ENCODE results near the gene NUP43. TPM values are rescaled to one million over a fixed set of nuclear protein-coding genes. Genes with fewer than 3 reads are reported as not detected.

Gene NUP43
- total RNA-seq, 1 donor from 2014 or later = 39.7 TPM

DNA sequence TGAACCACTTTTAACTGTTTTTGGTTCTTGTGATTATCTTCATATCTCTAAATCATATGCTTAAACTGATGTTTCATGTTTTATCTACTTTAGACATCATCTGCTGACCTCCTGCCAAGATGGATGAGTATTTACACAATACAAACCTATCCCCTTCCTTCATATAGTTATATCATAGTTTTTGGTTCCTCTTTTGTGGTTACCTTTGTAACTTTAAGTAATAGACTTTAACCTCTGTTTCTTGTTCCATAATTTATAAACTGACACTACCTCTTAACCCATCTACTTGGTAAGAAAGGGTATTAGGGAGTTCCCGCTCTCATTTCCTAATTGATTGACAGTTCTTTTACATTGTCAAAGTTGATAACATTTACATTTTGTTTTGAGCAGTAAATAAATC lies 15.1 kb upstream of the NUP43 start:
- H3K27me3 ChIP-seq (ENCODE audit: insufficient read depth, low read length) = no peaks in the 10 kb centered on the region
- H3K79me2 ChIP-seq (ENCODE audit: insufficient read depth, low read length) = peaks cover 83% of the 10 kb centered on the region
- DNase-seq (ENCODE audit: low read depth) (no peak), FAIRE-seq (no peak)
- TF ChIP-seq, protein P1, sequence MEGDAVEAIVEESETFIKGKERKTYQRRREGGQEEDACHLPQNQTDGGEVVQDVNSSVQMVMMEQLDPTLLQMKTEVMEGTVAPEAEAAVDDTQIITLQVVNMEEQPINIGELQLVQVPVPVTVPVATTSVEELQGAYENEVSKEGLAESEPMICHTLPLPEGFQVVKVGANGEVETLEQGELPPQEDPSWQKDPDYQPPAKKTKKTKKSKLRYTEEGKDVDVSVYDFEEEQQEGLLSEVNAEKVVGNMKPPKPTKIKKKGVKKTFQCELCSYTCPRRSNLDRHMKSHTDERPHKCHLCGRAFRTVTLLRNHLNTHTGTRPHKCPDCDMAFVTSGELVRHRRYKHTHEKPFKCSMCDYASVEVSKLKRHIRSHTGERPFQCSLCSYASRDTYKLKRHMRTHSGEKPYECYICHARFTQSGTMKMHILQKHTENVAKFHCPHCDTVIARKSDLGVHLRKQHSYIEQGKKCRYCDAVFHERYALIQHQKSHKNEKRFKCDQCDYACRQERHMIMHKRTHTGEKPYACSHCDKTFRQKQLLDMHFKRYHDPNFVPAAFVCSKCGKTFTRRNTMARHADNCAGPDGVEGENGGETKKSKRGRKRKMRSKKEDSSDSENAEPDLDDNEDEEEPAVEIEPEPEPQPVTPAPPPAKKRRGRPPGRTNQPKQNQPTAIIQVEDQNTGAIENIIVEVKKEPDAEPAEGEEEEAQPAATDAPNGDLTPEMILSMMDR (IDR thresholded peaks at IDR 0.05; ENCODE audit: insufficient read depth, low read depth, low read length) = no peak
- no peak for TF ChIP-seq EZH2 (IDR thresholded peaks at IDR 0.05; ENCODE audit: insufficient read depth, low read length)
- no peak overlapping the region for H2AFZ ChIP-seq (ENCODE audit: low read depth, low read length)
- H3K36me3 Mint-ChIP-seq (ENCODE audit: low read depth, unreplicated experiment) = peaks cover 9% of the 10 kb centered on the region
- no peak overlapping the region for H3K4me3 Mint-ChIP-seq (ENCODE audit: unreplicated experiment)
- no peak overlapping the region for H3K4me2 ChIP-seq (ENCODE audit: low read length)
- H3K4me3 ChIP-seq (ENCODE audit: insufficient read depth, low read depth, low read length) = no peak overlapping the region
- H3K4me1 Mint-ChIP-seq (ENCODE audit: low read depth, unreplicated experiment) = peaks cover 3% of the 10 kb centered on the region
- H4K20me1 ChIP-seq (ENCODE audit: insufficient read depth, low read length) = peaks cover 41% of the 10 kb centered on the region
- H3K27ac Mint-ChIP-seq (ENCODE audit: unreplicated experiment) = no peak overlapping the region
- peaks cover 2% of the 10 kb centered on the region for H3K36me3 ChIP-seq (ENCODE audit: insufficient read depth, low read length)
- H3K27ac ChIP-seq (ENCODE audit: low read depth, low read length) = no peak overlapping the region
- H3K4me1 ChIP-seq (ENCODE audit: insufficient read depth, low read length) = no peaks in the 10 kb centered on the region
- H3K9me3 ChIP-seq (ENCODE audit: insufficient read depth, low read depth, low read length) = peaks cover 3% of the 10 kb centered on the region
- H3K27me3 Mint-ChIP-seq (ENCODE audit: low read depth, unreplicated experiment) = no peaks in the 10 kb centered on the region
- H3K9me3 Mint-ChIP-seq (ENCODE audit: unreplicated experiment) = no peaks in the 10 kb centered on the region
- H3K9ac ChIP-seq (ENCODE audit: low read length) = no peak overlapping the region

GRCh38 chr6:149756261-149756636 lies 9.9 kb upstream of the NUP43 start:
- Histone ChIP-seq H3K4me1 (ENCODE audit: insufficient read depth, low read length) (no peaks in the 10 kb centered on the region), H3K27me3 (ENCODE audit: insufficient read depth, low read length) (no peaks in the 10 kb centered on the region), H3K9me3 (ENCODE audit: insufficient read depth, low read depth, low read length) (no peaks in the 10 kb centered on the region), H3K4me3 (ENCODE audit: insufficient read depth, low read depth, low read length) (no peak overlapping the region), H2AFZ (ENCODE audit: low read depth, low read length) (no peak overlapping the region), H3K79me2 (ENCODE audit: insufficient read depth, low read length) (peaks cover 96% of the 10 kb centered on the region), H3K4me2 (ENCODE audit: low read length) (no peak overlapping the region), H3K27ac (ENCODE audit: low read depth, low read length) (no peak overlapping the region), H3K9ac (ENCODE audit: low read length) (no peak overlapping the region), H3K36me3 (ENCODE audit: insufficient read depth, low read length) (no peaks in the 10 kb centered on the region), H4K20me1 (ENCODE audit: insufficient read depth, low read length) (peaks cover 63% of the 10 kb centered on the region)
- no peak overlapping the region for H3K27ac Mint-ChIP-seq (ENCODE audit: unreplicated experiment)
- no peak for DNase-seq (ENCODE audit: low read depth)
- H3K27me3 Mint-ChIP-seq (ENCODE audit: low read depth, unreplicated experiment) = no peaks in the 10 kb centered on the region
- no peak for FAIRE-seq
- H3K4me3 Mint-ChIP-seq (ENCODE audit: unreplicated experiment) = no peak overlapping the region
- TF ChIP-seq EZH2 (IDR thresholded peaks at IDR 0.05; ENCODE audit: insufficient read depth, low read length) = no peak
- TF ChIP-seq, protein P1 (IDR thresholded peaks at IDR 0.05; ENCODE audit: insufficient read depth, low read depth, low read length) = no peak
- H3K4me1 Mint-ChIP-seq (ENCODE audit: low read depth, unreplicated experiment) = peaks cover 1% of the 10 kb centered on the region
- H3K9me3 Mint-ChIP-seq (ENCODE audit: unreplicated experiment) = no peaks in the 10 kb centered on the region
- peaks cover 4% of the 10 kb centered on the region for H3K36me3 Mint-ChIP-seq (ENCODE audit: low read depth, unreplicated experiment)

- DNase-seq (ENCODE audit: low read depth) = no peak
- peaks cover 64% of the 10 kb centered on the region for H4K20me1 ChIP-seq (ENCODE audit: insufficient read depth, low read length)
- no peak overlapping the region for H3K4me3 Mint-ChIP-seq (ENCODE audit: unreplicated experiment)
- no peak overlapping the region for H3K27ac Mint-ChIP-seq (ENCODE audit: unreplicated experiment)
- no peaks in the 10 kb centered on the region for H3K27me3 Mint-ChIP-seq (ENCODE audit: low read depth, unreplicated experiment)
- no peaks in the 10 kb centered on the region for H3K27me3 ChIP-seq (ENCODE audit: insufficient read depth, low read length)
- H3K4me1 ChIP-seq (ENCODE audit: insufficient read depth, low read length) = no peaks in the 10 kb centered on the region
- H2AFZ ChIP-seq (ENCODE audit: low read depth, low read length) = no peak overlapping the region
- H3K27ac ChIP-seq (ENCODE audit: low read depth, low read length) = no peak overlapping the region
- H3K4me2 ChIP-seq (ENCODE audit: low read length) = no peak overlapping the region
- peaks cover 4% of the 10 kb centered on the region for H3K4me1 Mint-ChIP-seq (ENCODE audit: low read depth, unreplicated experiment)
- H3K9ac ChIP-seq (ENCODE audit: low read length) = no peak overlapping the region
- peaks cover 96% of the 10 kb centered on the region for H3K79me2 ChIP-seq (ENCODE audit: insufficient read depth, low read length)
- no peak for TF ChIP-seq EZH2 (IDR thresholded peaks at IDR 0.05; ENCODE audit: insufficient read depth, low read length)
- TF ChIP-seq, protein P1 (IDR thresholded peaks at IDR 0.05; ENCODE audit: insufficient read depth, low read depth, low read length) = no peak
- no peak overlapping the region for H3K4me3 ChIP-seq (ENCODE audit: insufficient read depth, low read depth, low read length)
- peaks cover 4% of the 10 kb centered on the region for H3K36me3 Mint-ChIP-seq (ENCODE audit: low read depth, unreplicated experiment)
- no peaks in the 10 kb centered on the region for H3K36me3 ChIP-seq (ENCODE audit: insufficient read depth, low read length)
- no peaks in the 10 kb centered on the region for H3K9me3 Mint-ChIP-seq (ENCODE audit: unreplicated experiment)
- no peak for FAIRE-seq
- no peaks in the 10 kb centered on the region for H3K9me3 ChIP-seq (ENCODE audit: insufficient read depth, low read depth, low read length)
Observed at GRCh38 chr6:149755300-149756260, 9.3 kb upstream of the NUP43 start.

Measured in astrocyte (in vitro differentiated cells and primary cell).